ENCODE data around the gene UBQLN4.
"Not testable (repeated sequence)": the region's sequence is repeated elsewhere in the genome, so short reads cannot be mapped to it uniquely, and the experiment has no call there.

The UBQLN4 gene

DNA sequence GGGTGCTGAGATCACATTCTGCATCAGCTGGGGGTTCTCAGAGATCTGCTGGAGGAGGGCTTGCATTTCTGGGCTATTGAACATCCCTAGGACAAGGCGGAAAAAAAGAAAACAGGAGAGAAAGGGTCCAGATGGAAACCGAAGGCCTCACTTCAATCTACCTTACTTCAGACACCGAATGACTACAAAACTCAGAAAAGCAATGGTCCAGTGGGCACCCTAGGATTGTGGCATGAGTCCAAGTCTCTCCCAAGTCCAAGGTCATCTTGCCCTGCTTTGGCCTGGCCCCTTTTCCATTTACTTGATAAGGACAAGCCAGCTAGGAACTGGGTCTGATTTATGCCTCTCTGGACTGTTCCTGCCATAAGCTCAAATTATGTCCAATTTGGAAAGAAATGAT is 10.8 kb downstream of the UBQLN4 start:
- H3K79me2 ChIP-seq (ENCODE audit: insufficient read depth, low read length) = no peaks in the 10 kb centered on the region
- DNase-seq = no peak
- H3K36me3 ChIP-seq (ENCODE audit: insufficient read depth, low read length) = peaks cover 57% of the 10 kb centered on the region
- H3K9ac ChIP-seq (ENCODE audit: low read depth, low read length) = no peak overlapping the region
- ATAC-seq (ENCODE audit: insufficient read depth, low read depth) = no peak
- TF ChIP-seq, protein P1, sequence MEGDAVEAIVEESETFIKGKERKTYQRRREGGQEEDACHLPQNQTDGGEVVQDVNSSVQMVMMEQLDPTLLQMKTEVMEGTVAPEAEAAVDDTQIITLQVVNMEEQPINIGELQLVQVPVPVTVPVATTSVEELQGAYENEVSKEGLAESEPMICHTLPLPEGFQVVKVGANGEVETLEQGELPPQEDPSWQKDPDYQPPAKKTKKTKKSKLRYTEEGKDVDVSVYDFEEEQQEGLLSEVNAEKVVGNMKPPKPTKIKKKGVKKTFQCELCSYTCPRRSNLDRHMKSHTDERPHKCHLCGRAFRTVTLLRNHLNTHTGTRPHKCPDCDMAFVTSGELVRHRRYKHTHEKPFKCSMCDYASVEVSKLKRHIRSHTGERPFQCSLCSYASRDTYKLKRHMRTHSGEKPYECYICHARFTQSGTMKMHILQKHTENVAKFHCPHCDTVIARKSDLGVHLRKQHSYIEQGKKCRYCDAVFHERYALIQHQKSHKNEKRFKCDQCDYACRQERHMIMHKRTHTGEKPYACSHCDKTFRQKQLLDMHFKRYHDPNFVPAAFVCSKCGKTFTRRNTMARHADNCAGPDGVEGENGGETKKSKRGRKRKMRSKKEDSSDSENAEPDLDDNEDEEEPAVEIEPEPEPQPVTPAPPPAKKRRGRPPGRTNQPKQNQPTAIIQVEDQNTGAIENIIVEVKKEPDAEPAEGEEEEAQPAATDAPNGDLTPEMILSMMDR (IDR thresholded peaks at IDR 0.05; ENCODE audit: borderline replicate concordance, extremely low read depth, low read length, poor library complexity, severe bottlenecking) = no peak
- no peak for TF ChIP-seq EZH2 (IDR thresholded peaks at IDR 0.05; ENCODE audit: borderline replicate concordance, low read depth, low read length, severe bottlenecking)
- H3K9me3 ChIP-seq (ENCODE audit: insufficient read depth, low read length, severe bottlenecking) = no peaks in the 10 kb centered on the region
- H3K4me1 ChIP-seq (ENCODE audit: insufficient read depth, low read length) = no peaks in the 10 kb centered on the region
- no peak overlapping the region for H2AFZ ChIP-seq (ENCODE audit: low read depth, low read length)
- no peak overlapping the region for H3K4me3 ChIP-seq (ENCODE audit: low read depth in 1 of 2, low read length in 2 of 2)
- no peak overlapping the region for H3K27ac ChIP-seq (ENCODE audit: low read length)
- H3K4me2 ChIP-seq (ENCODE audit: insufficient read depth, low read length) = no peak overlapping the region
- H3K27me3 ChIP-seq (ENCODE audit: insufficient read depth, low read length, poor library complexity) = no peaks in the 10 kb centered on the region
- H4K20me1 ChIP-seq (ENCODE audit: insufficient read depth, low read length) = no peaks in the 10 kb centered on the region

DNA sequence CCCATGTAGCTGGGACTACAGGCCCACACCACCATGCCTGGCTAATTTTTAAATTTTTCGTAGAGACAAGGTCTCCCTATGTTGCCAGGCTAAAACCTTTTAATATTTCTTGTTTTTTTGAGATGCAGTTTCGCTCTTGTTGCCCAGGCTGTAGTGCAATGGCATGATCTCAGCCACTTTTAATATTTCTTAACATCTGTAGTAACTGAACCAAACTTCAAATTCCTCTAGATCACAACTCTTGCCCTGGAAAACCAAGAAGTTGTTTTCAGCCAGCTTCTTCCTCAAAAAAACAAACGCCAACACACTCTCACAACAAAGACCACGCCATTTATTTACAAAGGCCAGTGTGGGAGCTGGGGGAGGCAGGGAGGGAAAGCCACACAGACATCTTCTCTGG is 18.6 kb downstream of the UBQLN4 start:
- not testable (repeated sequence) for DNase-seq; H2AFZ ChIP-seq (ENCODE audit: low read depth, low read length); H3K4me1 ChIP-seq (ENCODE audit: insufficient read depth, low read length); H4K20me1 ChIP-seq (ENCODE audit: insufficient read depth, low read length); H3K9me3 ChIP-seq (ENCODE audit: insufficient read depth, low read length, severe bottlenecking); H3K9ac ChIP-seq (ENCODE audit: low read depth, low read length); H3K79me2 ChIP-seq (ENCODE audit: insufficient read depth, low read length); H3K27me3 ChIP-seq (ENCODE audit: insufficient read depth, low read length, poor library complexity); H3K4me3 ChIP-seq (ENCODE audit: low read depth in 1 of 2, low read length in 2 of 2); H3K27ac ChIP-seq (ENCODE audit: low read length); H3K4me2 ChIP-seq (ENCODE audit: insufficient read depth, low read length); ATAC-seq (ENCODE audit: insufficient read depth, low read depth)
- peaks cover 21% of the 10 kb centered on the region for H3K36me3 ChIP-seq (ENCODE audit: insufficient read depth, low read length)

DNA sequence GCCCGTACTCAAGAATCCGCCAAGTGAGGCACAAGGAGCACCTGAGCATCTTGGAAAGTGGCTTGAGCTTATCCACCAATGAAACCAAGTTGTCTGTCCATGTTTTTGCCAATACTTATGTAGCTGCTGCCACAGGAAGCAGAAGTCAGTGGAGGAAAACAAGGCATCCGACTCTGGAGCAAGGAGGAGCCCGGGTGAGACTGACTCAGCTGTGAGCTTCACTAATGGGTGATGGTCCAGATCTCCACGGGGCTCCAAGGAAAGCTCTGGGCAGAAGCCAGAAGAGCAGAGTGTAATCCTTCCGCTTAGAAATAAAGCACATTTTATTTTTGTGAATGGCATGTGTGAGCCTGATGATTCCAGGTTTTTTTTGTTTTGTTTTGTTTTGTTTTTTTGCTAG is 20.6 kb downstream of the UBQLN4 start:
- Histone ChIP-seq H3K4me2 (ENCODE audit: insufficient read depth, low read length) (no peak overlapping the region), H3K4me1 (ENCODE audit: insufficient read depth, low read length) (no peaks in the 10 kb centered on the region), H3K4me3 (ENCODE audit: low read depth in 1 of 2, low read length in 2 of 2) (no peak overlapping the region), H3K27me3 (ENCODE audit: insufficient read depth, low read length, poor library complexity) (no peaks in the 10 kb centered on the region), H4K20me1 (ENCODE audit: insufficient read depth, low read length) (no peaks in the 10 kb centered on the region), H3K36me3 (ENCODE audit: insufficient read depth, low read length) (peaks cover 16% of the 10 kb centered on the region), H3K9me3 (ENCODE audit: insufficient read depth, low read length, severe bottlenecking) (no peaks in the 10 kb centered on the region), H3K9ac (ENCODE audit: low read depth, low read length) (no peak overlapping the region), H2AFZ (ENCODE audit: low read depth, low read length) (no peak overlapping the region), H3K27ac (ENCODE audit: low read length) (no peak overlapping the region), H3K79me2 (ENCODE audit: insufficient read depth, low read length) (no peaks in the 10 kb centered on the region)
- DNase-seq (no peak), ATAC-seq (ENCODE audit: insufficient read depth, low read depth) (no peak)
- TF ChIP-seq EZH2 (IDR thresholded peaks at IDR 0.05; ENCODE audit: borderline replicate concordance, low read depth, low read length, severe bottlenecking) = no peak
- TF ChIP-seq, protein P1 (IDR thresholded peaks at IDR 0.05; ENCODE audit: borderline replicate concordance, extremely low read depth, low read length, poor library complexity, severe bottlenecking) = no peak

DNA sequence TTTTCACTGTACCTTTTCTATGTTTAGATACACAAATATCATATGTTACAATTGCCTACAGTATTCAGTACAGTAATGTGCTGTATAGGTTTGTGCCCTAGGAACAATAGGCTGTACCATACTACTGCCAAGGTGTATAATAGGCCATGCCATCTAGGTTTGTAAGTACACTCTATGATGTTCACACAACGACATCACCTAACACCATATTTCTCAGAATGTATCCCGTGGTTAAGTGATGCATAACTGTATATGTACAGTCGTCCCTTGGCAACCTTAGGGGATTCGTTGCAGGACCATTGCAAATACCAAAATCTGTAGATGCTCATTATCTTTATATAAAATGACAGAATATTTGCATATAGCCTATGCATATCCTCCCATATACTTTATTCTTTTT is 27.0 kb downstream of the UBQLN4 start:
- no peaks in the 10 kb centered on the region for H3K27me3 ChIP-seq (ENCODE audit: insufficient read depth, low read length, poor library complexity)
- DNase-seq = no peak
- H2AFZ ChIP-seq (ENCODE audit: low read depth, low read length) = no peak overlapping the region
- H3K36me3 ChIP-seq (ENCODE audit: insufficient read depth, low read length) = no peaks in the 10 kb centered on the region
- TF ChIP-seq, protein P1 (IDR thresholded peaks at IDR 0.05; ENCODE audit: borderline replicate concordance, extremely low read depth, low read length, poor library complexity, severe bottlenecking) = no peak
- no peak for TF ChIP-seq EZH2 (IDR thresholded peaks at IDR 0.05; ENCODE audit: borderline replicate concordance, low read depth, low read length, severe bottlenecking)
- no peaks in the 10 kb centered on the region for H3K79me2 ChIP-seq (ENCODE audit: insufficient read depth, low read length)
- no peaks in the 10 kb centered on the region for H4K20me1 ChIP-seq (ENCODE audit: insufficient read depth, low read length)
- H3K27ac ChIP-seq (ENCODE audit: low read length) = no peak overlapping the region
- no peaks in the 10 kb centered on the region for H3K9me3 ChIP-seq (ENCODE audit: insufficient read depth, low read length, severe bottlenecking)
- no peak overlapping the region for H3K4me3 ChIP-seq (ENCODE audit: low read depth in 1 of 2, low read length in 2 of 2)
- H3K4me2 ChIP-seq (ENCODE audit: insufficient read depth, low read length) = no peak overlapping the region
- no peaks in the 10 kb centered on the region for H3K4me1 ChIP-seq (ENCODE audit: insufficient read depth, low read length)
- no peak for ATAC-seq (ENCODE audit: insufficient read depth, low read depth)
- no peak overlapping the region for H3K9ac ChIP-seq (ENCODE audit: low read depth, low read length)

All from DND-41 (cell line).